ENCODE data around the gene YIF1B.

The YIF1B gene

GRCh38 chr19:38324431-38324830, 8.7 kb upstream of the YIF1B start:
- H3K9me3 ChIP-seq (replicated peaks; ENCODE audit: insufficient read depth, low read length) = no peaks in the 10 kb centered on the region
- no peaks in the 10 kb centered on the region for H3K36me3 ChIP-seq (replicated peaks; ENCODE audit: insufficient read depth, low read length)

GRCh38 chr19:38323291-38323690, 7.5 kb upstream of the YIF1B start:
- no peak for DNase-seq
- no peak overlapping the region for H3K4me3 ChIP-seq (ENCODE audit: low read length)
- no peak overlapping the region for H2AFZ ChIP-seq (ENCODE audit: low read length)
- H3K9ac ChIP-seq (ENCODE audit: low read length) = no peak overlapping the region
- TF ChIP-seq EZH2 (optimal IDR thresholded peaks at IDR 0.05; ENCODE audit: low read depth, low read length) (no peak), CTCF (IDR thresholded peaks at IDR 0.05; ENCODE audit: low read length) (no peak), EZH2phosphoT487 (IDR thresholded peaks at IDR 0.05; ENCODE audit: low read length) (no peak)
- no peaks in the 10 kb centered on the region for H3K9me3 ChIP-seq (replicated peaks; ENCODE audit: insufficient read depth, low read length)
- H3K27ac ChIP-seq (ENCODE audit: low read length) = no peak overlapping the region
- H3K4me2 ChIP-seq (ENCODE audit: low read depth, low read length) = no peak overlapping the region
- H3K27me3 ChIP-seq (replicated peaks; ENCODE audit: insufficient read depth, low read length) = peaks cover 41% of the 10 kb centered on the region
- H3F3A ChIP-seq (ENCODE audit: insufficient read depth, low read length) = no peaks in the 10 kb centered on the region
- no peaks in the 10 kb centered on the region for H3K9me2 ChIP-seq (replicated peaks; ENCODE audit: insufficient read depth, low read length)
- H3K79me2 ChIP-seq (ENCODE audit: low read length) = no peaks in the 10 kb centered on the region
- H4K20me1 ChIP-seq (ENCODE audit: insufficient read depth, low read length) = no peaks in the 10 kb centered on the region
- H3K36me3 ChIP-seq (replicated peaks; ENCODE audit: insufficient read depth, low read length) = no peaks in the 10 kb centered on the region
- no peaks in the 10 kb centered on the region for H3K4me1 ChIP-seq (ENCODE audit: low read length)

More at GRCh38 chr19:38324431-38324830, 8.7 kb upstream of the YIF1B start:
- no peaks in the 10 kb centered on the region for H3K79me2 ChIP-seq (ENCODE audit: low read length)
- no peaks in the 10 kb centered on the region for H4K20me1 ChIP-seq (ENCODE audit: insufficient read depth, low read length)
- TF ChIP-seq EZH2phosphoT487 (IDR thresholded peaks at IDR 0.05; ENCODE audit: low read length) = no peak
- no peak for TF ChIP-seq CTCF (IDR thresholded peaks at IDR 0.05; ENCODE audit: low read length)
- no peak for TF ChIP-seq EZH2 (optimal IDR thresholded peaks at IDR 0.05; ENCODE audit: low read depth, low read length)
- no peak overlapping the region for H3K9ac ChIP-seq (ENCODE audit: low read length)
- H3K27me3 ChIP-seq (replicated peaks; ENCODE audit: insufficient read depth, low read length) = peaks cover 32% of the 10 kb centered on the region
- H2AFZ ChIP-seq (ENCODE audit: low read length) = no peak overlapping the region
- H3K9me2 ChIP-seq (replicated peaks; ENCODE audit: insufficient read depth, low read length) = no peaks in the 10 kb centered on the region
- H3F3A ChIP-seq (ENCODE audit: insufficient read depth, low read length) = no peaks in the 10 kb centered on the region
- no peaks in the 10 kb centered on the region for H3K4me1 ChIP-seq (ENCODE audit: low read length)
- H3K27ac ChIP-seq (ENCODE audit: low read length) = no peak overlapping the region
- no peak overlapping the region for H3K4me2 ChIP-seq (ENCODE audit: low read depth, low read length)
- H3K4me3 ChIP-seq (ENCODE audit: low read length) = no peak overlapping the region
- DNase-seq = no peak

- H3K9ac ChIP-seq (ENCODE audit: low read length) = no peak overlapping the region
- H3K79me2 ChIP-seq (ENCODE audit: low read length) = no peaks in the 10 kb centered on the region
- H3K4me3 ChIP-seq (ENCODE audit: low read length) = no peak overlapping the region
- H4K20me1 ChIP-seq (ENCODE audit: insufficient read depth, low read length) = no peaks in the 10 kb centered on the region
- H3K9me3 ChIP-seq (replicated peaks; ENCODE audit: insufficient read depth, low read length) = no peaks in the 10 kb centered on the region
- no peaks in the 10 kb centered on the region for H3F3A ChIP-seq (ENCODE audit: insufficient read depth, low read length)
- TF ChIP-seq EZH2 (optimal IDR thresholded peaks at IDR 0.05; ENCODE audit: low read depth, low read length) = no peak
- TF ChIP-seq CTCF (IDR thresholded peaks at IDR 0.05; ENCODE audit: low read length) = no peak
- no peak for TF ChIP-seq EZH2phosphoT487 (IDR thresholded peaks at IDR 0.05; ENCODE audit: low read length)
- H3K9me2 ChIP-seq (replicated peaks; ENCODE audit: insufficient read depth, low read length) = no peaks in the 10 kb centered on the region
- DNase-seq = no peak
- peaks cover 41% of the 10 kb centered on the region for H3K27me3 ChIP-seq (replicated peaks; ENCODE audit: insufficient read depth, low read length)
- no peak overlapping the region for H3K27ac ChIP-seq (ENCODE audit: low read length)
- H3K4me2 ChIP-seq (ENCODE audit: low read depth, low read length) = no peak overlapping the region
- no peaks in the 10 kb centered on the region for H3K4me1 ChIP-seq (ENCODE audit: low read length)
- no peak overlapping the region for H2AFZ ChIP-seq (ENCODE audit: low read length)
- H3K36me3 ChIP-seq (replicated peaks; ENCODE audit: insufficient read depth, low read length) = no peaks in the 10 kb centered on the region
Observed at GRCh38 chr19:38321646-38322196, 6.0 kb upstream of the YIF1B start.

Measured in MM.1S (cell line).